Femur (tissue), 1 donor: ENCODE data around the gene EPHA7.

ENCODE experiments used
- DNase-seq: peaks from one replicate; pipeline ENCODE4 v3.0.0-alpha.2; 2017

The EPHA7 gene

DNA sequence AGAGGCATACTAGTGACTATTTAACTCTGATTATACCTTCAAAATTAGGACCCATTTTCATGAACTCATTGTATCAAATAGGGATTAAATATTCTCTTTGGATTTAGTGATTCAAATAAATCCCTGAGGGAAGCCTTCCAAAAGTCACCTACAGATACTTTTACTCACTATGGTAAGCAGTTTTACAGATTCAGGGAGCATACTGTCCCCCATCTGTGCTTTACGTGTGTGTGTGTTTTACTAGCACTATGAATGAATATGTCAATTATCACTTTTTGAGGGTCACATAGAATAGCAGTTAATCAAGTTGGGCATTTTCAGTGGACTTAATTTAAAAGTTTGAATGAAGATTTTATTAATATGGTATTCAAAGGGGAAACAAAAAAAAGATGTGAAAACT lies 96.7 kb downstream of the EPHA7 start:
- no peak for DNase-seq

DNA sequence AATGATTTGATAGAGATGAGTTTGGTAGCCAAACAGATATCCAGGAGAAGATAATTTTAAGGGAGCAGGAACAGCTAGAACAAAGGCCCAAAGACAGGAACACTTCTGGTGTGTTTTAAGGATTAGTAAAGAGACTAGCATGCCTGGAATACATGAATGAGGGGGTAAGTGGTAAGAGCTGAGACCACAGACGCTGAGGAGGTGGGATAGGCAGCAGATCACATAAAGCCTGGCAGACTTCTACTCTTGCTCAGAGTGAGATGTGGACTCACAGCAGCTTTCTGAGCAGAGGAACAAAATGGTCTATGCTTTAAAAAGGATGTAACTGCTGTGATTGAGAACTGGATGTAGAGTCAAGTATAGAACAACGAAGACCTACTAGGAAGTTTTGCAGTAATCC lies 100.1 kb downstream of the EPHA7 start:
- DNase-seq = no peak

DNA sequence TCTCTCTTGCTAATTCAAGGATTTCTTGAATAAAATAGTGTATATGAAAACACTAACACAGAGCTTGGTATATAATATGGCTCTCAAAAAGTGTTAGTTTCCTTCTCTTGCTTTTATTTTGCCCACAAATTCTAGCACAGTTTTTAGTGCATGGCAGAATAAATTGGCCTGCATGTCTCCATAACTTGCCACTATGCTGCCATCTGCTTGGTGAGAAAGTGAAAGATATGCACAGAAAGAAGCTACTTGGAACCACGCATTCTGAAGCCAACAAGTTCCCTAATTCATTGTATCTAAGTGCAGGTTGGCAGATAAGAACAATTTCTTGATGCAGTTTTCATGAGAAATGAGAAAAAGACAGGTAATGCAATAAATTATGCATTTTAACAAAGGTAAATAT lies 101.2 kb downstream of the EPHA7 start:
- no peak for DNase-seq

DNA sequence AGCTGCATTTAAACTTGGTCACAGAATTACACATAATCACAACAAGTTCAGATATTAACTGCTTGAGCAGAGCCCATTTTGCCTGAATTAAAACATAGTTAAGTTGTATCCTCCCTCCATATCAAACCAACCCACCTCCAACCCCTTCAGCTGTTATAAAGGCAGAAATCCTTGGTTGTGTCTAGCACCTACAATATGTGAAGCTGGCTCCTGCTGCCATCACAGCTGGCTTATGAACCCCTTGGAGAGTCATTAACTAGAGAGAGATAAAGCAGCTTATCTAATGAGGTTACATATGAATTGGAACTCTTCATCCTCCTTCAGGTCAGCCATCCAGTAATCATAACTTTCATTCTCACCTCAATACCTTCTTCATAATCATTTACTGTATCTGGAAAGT lies 101.8 kb downstream of the EPHA7 start:
- no peak for DNase-seq

DNA sequence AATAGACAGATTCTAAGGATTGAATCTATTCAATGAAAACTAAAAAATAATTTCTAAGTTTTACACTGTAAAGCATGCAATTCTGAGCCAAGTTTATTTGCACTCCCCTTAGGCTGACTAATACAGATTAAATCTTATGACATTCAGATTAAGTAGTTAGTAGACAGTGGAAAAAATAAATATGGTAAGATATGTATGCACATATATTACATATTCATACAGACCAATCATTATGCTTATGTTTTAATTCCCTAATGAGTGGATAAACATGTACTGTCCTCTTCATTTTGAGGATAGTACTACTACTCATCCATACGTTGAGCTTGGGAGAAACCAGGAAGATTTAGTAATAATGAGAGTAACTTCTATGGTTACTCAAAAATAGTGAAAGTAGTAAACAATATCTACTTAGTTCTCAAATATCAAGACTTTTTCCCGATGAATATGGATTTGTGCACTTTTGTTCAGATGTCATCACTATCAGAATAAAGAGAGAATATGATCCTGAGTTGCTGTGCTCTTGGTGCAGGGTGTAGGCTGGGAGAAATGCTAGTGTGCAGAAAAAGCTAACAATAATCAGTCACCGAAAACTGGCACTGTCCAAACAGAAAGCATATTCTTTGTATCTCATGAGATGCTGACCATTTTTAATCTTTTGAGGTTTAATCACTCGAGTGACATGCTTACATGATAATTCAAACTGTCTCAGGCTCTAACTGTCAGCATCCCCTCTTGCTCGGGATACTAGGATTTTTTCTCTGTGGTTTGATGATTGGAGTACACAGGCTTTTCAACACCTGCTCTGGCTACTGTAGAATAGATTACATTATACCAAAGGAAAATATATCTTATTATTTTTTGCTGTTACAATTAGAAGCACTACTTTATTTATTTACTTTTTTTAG lies 111.6 kb downstream of the EPHA7 start:
- DNase-seq = no peak

DNA sequence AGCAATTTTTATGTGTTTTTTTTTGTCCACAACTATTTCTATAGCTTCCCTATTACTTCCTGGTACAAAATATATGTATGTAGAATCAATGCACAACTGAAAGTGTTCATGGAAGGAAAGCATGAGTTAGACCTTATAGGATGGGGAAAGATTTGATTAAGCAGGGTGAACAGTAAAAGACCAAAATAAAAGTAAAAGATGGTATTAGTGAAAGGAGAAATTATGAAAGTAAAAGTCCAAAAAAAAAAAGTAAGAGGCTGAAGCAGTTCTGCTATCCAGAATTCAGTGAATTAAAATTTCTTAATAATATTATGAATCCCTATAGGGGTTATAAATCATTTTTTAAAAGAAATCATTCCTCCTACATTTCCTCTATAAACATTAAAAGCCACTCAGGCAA lies 114.3 kb downstream of the EPHA7 start:
- DNase-seq = no peak

DNA sequence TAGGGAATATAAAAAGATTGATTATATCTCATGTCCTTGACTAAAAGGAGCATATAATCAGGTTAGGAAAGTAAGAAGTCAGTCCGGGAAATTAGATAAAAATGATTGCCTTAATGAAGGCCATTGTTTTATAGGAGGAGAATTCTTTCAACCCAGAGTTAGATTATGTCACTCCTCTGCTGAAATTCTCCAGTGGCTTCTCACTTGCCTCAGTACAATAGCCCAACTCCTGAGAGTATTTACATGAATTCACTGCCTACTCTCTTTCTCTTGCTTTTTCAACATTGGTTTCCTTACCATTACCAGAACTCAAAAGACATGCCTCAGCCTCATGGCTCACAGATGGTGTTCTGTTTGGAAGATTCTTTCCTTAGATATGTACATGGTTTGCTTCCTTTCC lies 114.9 kb downstream of the EPHA7 start:
- no peak for DNase-seq

DNA sequence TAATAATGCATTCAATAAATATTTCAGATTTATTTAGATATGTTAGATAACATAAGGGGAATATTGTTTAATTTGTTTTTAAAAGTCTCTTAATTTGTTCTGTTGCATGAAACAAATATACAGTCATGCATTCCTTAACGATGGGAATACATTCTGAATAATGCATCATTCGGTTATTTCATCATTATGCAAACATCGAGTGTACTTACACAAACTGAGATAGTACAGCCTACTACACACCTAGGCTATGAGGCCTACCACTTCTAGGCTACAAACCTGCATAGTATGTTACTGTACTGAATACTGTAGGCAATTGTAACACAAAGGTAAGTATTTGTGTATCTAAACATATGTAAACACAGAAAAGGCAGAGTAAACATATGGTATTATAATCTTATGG lies 118.7 kb downstream of the EPHA7 start:
- no peak for DNase-seq

DNA sequence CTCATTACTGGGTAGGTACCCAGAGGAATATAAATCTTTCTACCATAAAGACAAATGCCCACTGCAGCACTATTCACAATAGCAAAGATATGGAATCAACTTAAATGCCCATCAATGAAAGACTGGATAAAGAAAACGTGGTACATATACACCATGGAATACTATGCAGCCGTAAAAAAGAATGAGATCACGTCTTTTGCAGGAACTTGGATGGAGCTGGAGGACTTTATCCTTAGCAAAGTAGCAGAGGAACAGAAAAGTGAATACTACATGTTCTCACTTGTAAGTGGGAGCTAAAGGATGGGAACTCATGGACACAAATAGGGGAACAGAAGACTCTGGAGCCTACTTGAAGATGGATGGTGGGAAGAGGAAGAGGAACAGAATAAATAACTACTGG lies 119.7 kb downstream of the EPHA7 start:
- no peak for DNase-seq

DNA sequence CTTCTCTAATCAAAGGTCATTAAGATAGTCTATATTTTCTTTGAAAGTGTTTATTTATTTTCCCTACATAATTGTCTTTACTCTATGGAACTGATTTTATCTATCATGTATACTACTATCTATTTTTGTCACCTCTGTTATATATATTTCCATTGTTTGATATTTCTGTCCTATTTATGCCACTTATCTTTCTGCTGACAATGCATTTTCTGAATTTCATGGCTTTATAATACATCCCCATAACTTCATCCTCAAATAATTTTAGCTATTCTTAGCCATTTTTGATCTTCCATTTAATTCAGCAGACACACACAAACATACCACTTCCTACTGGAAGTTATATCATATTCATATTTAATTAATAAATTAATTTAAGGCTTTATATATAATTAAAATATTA lies 123.7 kb downstream of the EPHA7 start:
- no peak for DNase-seq

DNA sequence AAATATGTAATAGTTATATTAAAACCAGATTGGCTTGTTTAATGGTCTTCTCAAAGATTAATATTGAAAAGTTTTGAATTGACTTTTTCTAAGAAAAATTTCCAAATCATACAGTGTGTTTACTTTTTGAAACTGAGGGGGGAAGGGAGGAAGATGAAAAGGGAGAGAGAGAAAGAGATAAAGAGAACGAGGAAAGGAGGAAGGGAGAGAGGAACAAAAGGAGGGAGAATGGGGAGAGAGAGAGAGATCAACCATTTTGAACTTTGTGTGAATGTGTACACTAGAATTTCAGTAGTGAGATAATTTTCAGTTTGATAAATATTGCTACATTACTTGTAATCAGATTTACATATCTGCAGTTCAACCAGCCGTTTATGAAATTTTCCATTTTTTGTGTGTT lies 124.5 kb downstream of the EPHA7 start:
- no peak for DNase-seq

DNA sequence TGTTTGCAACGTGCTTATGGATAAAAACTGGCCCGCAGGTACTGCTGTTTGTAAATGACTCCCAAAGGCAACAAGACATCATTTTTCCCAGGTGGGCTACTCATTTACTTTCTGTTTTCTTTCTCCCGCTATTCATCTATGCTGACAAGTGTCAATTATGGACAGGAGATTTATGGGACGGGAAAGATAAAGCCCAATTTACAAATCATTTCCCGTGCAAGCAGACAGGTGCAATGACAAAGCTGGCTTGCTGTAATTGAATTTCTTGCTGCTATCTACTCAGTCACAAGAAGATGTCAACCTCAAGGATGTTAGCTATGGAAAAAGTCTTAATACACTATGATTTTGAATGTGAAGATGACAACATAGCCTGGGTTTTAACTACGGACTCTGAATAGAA lies 125.5 kb downstream of the EPHA7 start:
- DNase-seq = no peak

DNA sequence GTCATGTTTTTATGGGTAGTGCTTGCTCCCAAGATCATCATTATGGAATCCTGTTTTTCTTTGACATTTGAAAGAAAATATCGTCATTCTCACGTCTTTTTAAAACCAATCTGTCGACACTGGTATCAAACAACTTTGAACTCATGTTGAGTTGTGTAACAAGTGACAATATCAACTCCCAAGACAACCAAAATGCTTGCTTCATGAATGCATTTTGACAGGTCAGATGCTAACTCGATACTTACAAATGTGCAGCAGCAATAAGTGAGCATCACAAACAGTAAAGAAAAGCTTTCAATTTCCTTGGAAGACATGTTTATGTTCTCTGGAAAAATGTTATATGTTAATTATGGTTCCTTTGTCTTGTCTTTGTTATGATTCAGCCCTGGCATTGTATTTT lies 125.9 kb downstream of the EPHA7 start:
- no peak for DNase-seq

DNA sequence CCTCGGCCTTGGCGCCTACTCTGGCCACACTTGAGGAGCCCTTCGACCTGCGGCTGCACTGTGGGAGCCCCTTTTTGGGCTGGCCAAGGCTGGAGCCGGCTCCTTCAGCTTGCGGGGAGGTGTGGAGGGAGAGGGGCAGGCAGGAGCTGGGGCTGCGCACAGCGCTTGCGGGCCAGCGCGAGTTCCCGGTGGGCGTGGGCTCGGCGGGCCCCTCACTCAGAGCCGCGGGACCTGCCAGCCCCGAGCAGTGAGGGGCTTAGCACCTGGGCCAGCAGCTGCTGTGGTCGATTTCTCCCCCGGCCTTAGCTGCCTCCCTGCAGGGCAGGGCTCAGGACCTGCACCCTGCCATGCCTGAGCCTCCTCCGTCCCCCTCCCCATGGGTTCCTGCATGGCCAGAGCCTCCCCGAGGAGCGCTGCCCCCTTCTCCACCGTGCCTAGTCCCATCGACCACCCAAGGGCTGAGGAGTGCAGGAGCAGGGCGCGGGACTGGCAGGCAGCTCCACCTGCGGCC lies 136.8 kb downstream of the EPHA7 start:
- no peak for DNase-seq

DNA sequence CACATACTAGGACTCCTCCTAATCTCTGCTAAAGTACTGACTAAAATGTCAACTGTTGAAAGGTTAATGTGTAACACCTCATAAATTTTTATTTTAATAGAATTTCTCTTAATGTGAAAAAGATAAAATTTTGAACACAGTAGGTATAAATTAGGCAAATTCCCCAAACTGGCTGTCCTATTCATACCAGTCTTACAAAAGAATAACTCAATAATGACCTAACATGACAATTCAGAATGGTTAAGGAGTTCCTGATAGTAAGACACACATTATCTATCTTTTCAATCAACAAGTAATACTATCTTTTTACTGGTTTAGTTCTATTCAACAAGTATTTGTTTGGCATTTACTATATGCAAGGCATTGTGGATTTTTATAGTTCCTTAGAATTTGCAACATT lies 141.1 kb downstream of the EPHA7 start:
- DNase-seq = no peak

DNA sequence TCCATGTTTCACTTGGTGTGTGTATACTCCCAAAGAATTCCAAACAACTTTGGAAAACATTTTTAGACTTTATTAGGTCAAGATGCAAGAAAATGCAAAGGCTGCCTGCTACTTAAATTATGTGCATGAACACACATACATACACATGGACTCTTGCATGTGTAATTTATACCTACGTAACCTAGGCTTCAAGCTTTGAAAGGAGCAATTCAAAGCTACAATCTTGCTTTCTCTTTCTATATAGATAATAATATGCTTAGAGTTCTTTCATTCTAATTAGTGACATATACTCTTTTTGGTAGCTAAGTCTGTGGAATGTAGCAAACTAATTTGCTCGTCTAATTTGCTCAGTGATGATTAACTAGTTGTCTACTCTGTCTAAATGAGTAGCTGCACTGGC lies 146.5 kb downstream of the EPHA7 start:
- DNase-seq = no peak

DNA sequence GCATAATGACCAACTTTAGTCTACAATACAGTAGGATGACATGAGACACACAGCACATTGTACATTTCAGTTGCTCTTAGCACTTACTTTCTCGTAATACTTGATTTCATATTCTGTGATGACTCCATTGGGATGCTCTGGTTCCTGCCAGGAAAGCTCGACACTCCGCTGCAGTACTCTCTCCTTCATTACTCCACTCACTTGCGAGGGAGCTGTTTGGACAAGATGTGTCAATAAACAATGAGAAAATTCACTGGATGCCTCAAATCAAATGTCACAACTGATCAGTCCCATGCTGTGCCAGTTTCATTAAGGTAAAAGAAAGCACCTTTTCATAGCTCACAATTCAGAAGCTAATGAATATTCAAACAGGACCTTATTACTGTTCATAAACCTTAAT lies 147.1 kb downstream of the EPHA7 start:
- DNase-seq = no peak

DNA sequence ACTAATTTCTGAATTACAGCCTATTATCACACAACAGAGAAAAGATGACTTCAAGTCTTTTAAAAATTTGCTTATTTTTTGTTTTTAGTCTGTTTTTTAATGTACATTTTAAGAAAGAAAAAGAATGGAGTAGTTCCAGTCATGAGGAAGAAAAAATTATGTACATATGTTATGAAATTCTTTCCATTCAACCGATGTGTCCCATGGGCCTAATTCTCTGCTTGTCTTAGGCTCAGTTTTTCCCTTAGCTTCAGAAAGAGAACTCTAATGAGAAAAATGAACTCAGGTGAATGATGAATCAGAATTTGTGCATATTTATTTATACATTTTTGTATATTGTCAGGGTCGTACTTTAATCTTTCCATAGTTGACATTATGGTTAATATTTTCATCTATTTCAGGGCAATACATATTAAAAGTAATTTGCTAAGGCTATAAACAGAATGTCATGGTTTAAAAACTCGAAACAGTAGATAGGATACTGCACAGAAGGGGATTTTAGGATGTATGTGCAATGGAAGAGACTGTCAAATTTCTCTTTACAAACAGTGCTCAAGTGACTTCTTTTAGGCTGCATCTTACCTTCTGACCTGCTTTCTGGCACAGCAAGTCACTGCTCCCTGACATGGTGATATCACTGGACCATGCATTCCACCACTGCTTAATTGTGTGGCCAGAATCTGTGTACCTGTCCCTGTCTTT lies 153.1 kb downstream of the EPHA7 start:
- DNase-seq = no peak

DNA sequence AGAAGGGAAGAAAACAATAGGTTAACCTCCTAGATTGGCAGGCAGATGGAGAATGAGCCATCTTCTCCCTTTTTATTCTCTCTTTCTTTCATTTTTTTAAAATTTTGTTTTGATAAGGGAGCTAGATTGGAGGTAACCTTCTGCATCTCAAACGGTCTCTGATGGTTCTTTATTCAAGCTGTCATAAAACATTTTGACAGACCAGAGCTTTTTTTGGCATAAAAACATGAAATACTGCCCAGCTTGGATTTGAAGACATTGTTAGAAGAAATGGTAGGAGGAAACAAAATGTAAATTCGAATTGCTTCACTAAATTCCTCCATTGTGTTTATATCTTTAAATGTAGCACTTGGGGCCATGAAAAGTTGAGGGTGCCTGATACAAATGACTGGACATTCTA lies 158.5 kb downstream of the EPHA7 start:
- DNase-seq = no peak

DNA sequence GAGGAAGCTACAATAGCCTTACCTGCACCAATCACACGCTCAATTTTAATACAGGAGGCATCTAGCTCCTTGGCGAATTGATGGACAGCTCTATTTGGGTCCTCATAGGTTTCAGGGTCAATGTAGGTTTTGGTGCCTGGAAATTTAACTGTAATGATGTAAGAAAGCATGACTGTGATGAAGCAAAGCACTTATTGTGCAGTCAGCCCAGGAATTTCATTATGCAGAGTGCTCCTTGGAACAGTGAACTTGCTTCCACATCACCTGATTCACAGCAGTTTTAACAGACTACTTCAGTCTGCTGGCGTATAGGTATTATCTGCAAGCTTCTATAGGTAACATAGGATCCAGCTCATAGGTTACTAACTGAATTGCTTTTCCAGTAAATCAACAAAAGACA lies 160.0 kb downstream of the EPHA7 start:
- DNase-seq = no peak

DNA sequence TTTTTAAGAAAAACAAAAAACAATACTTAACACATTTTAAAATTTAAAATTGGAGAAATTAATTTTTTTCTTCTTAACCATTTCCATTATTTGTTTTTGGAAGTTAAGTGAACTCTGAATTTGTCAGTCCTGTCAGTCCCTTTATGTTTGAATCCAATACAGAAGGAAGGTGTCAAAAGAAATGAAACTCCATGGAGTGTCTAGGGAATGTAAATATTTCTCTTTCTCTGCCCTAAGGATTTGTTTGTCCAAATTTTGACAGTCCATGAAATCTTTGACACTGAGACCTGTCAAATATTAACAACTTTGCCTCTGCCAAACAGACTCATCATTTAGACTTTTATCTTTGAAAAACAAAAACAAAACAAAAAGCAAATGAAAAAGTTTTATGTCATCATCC lies 166.4 kb downstream of the EPHA7 start:
- no peak for DNase-seq

DNA sequence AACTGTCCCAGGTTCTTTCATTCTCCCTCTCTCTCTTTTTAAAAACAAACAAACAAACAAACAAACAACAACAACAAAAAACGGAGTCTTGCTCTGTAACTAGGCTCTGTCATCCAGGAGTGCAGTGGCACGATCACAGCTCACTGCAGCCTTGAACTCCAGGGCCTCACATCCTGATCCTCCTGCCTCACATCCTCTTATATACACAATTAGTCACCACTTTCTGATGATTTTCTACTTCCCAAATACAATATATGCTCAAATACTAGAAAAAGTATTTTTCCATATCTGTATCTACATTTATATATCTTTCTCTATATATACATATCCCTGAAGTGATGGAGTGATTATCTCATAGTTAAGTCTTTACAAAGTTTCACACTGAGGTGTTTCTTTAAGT lies 170.7 kb downstream of the EPHA7 start:
- no peak for DNase-seq

DNA sequence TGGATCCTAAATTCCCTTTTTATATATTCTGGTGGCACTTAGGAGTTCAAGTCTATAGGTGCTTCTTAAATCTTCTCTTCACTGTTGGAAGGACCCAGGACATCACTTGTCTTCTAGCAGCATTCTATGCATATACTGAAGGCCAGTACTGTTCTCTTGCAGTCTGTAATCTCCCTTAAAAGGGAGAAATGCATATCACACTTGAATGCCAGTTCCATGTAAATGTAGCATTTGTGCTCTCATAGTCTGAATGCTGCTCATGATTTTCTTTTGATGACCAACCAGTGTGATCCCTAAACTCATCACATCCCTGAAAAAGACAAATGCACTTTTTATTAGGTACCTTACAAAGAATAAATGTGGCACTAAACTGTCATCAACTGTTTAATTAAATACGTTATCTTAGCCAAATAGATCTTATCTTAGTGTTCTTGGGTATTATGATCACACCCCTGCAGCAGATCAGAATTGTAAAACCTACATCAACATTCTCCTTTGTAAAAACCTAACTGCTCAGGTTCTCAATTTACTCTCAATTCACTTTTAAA lies 176.1 kb downstream of the EPHA7 start:
- no peak for DNase-seq

DNA sequence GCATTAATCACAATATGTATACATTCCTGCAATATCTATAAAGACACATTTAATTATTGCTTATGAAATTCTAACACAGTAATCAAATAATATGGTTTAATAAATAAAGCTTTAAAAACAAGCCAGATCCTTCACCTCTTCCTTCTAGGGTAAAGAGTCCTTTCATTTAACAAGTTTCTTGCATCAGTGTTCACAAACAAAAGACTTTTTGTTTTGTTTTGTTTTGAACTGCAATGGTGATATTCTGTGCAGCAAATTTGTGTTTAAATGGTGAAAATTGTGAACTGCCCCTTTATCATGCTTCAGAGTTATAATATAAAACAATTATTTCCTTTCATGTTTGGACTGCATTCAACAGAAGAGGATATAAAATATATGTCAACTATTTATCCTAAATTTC lies 177.3 kb downstream of the EPHA7 start:
- DNase-seq = no peak
